Breast epithelium (tissue), 3 donors: ENCODE results near the gene ABLIM2.

Experiments
- CTCF ChIP-seq, 3 donors: fragments of 450-650 bp; IDR thresholded peaks; one replicate each; pipeline ENCODE4 v1.5.1; 2016 to 2017; ENCODE audit warnings: antibody characterized with exemption in 3 of 3, mild to moderate bottlenecking in 3 of 3, moderate library complexity in 3 of 3
- POLR2A ChIP-seq: fragments of 450-650 bp; IDR thresholded peaks from one replicate; pipeline ENCODE4 v1.6.1; 2016; ENCODE audit warnings: antibody characterized with exemption, mild to moderate bottlenecking, moderate library complexity
- POLR2AphosphoS5 ChIP-seq, 3 donors: sonication (generic); formaldehyde crosslinking; IDR thresholded peaks; one replicate each; pipeline ENCODE4 v1.6.1; 2017; ENCODE audit warnings: antibody characterized with exemption in 3 of 3

GRCh38 chr4:8093587-8094274 lies 64.9 kb downstream of the ABLIM2 start:
- TF ChIP-seq CTCF (IDR thresholded peaks at IDR 0.05) (no peak), POLR2AphosphoS5 (IDR thresholded peaks at IDR 0.05) (no peak), POLR2A (no peak)
